GM19455 (cell line): ENCODE results near the gene APOL2.
"Not testable (repeated sequence)": the region's sequence is repeated elsewhere in the genome, so short reads cannot be mapped to it uniquely, and the experiment has no call there.

Source experiments
- ATAC-seq: cut with Tn5 transposase; IDR thresholded peaks from one replicate; pipeline ENCODE4 v1.9.1; 2021; ENCODE audit not compliant: unreplicated experiment

Gene APOL2

GRCh38 chr22:36239401-36240171 is at the start of gene APOL2:
APOL2 (minus strand) TSS chr22:36239527; CDS start chr22:36233162, 6,365 bp downstream.
- peak; percentile 87 for ATAC-seq

- ATAC-seq, result no peak
Measured at GRCh38 chr22:36288571-36289405, 49.5 kb upstream of the APOL2 start.

- ATAC-seq, result no peak
Measured at GRCh38 chr22:36287881-36288515, 48.7 kb upstream of the APOL2 start.

GRCh38 chr22:36286096-36286957 is 47.0 kb upstream of the APOL2 start:
- no peak for ATAC-seq

GRCh38 chr22:36285545-36285944 is 46.2 kb upstream of the APOL2 start:
- ATAC-seq, result no peak

- ATAC-seq, result no peak
Measured at GRCh38 chr22:36285017-36285416, 45.7 kb upstream of the APOL2 start.

GRCh38 chr22:36284171-36284571 is 44.8 kb upstream of the APOL2 start:
- no peak for ATAC-seq

GRCh38 chr22:36282328-36282831 is 43.1 kb upstream of the APOL2 start:
- no peak for ATAC-seq

GRCh38 chr22:36281781-36282327 is 42.5 kb upstream of the APOL2 start:
- no peak for ATAC-seq

GRCh38 chr22:36280379-36280778 is 41.1 kb upstream of the APOL2 start:
- ATAC-seq, result no peak

GRCh38 chr22:36279219-36279666 is 39.9 kb upstream of the APOL2 start:
- ATAC-seq, result no peak

- no peak for ATAC-seq
Measured at GRCh38 chr22:36277482-36278291, 38.4 kb upstream of the APOL2 start.

GRCh38 chr22:36274531-36274930 is 35.2 kb upstream of the APOL2 start:
- no peak for ATAC-seq

GRCh38 chr22:36271951-36272350 is 32.6 kb upstream of the APOL2 start:
- not testable (repeated sequence) for ATAC-seq

GRCh38 chr22:36271231-36271630 is 31.9 kb upstream of the APOL2 start:
- not testable (repeated sequence) for ATAC-seq

- ATAC-seq, result no peak
Measured at GRCh38 chr22:36267896-36268485, 28.7 kb upstream of the APOL2 start.

GRCh38 chr22:36267058-36267457 is 27.7 kb upstream of the APOL2 start:
- no peak for ATAC-seq

GRCh38 chr22:36263886-36264664 is 24.7 kb upstream of the APOL2 start:
- ATAC-seq, result not testable (repeated sequence)
